ENCODE measurements around the gene NFE2L3.
"Not testable (repeated sequence)": the region's sequence is repeated elsewhere in the genome, so short reads cannot be mapped to it uniquely, and the experiment has no call there.

NFE2L3 gene

DNA sequence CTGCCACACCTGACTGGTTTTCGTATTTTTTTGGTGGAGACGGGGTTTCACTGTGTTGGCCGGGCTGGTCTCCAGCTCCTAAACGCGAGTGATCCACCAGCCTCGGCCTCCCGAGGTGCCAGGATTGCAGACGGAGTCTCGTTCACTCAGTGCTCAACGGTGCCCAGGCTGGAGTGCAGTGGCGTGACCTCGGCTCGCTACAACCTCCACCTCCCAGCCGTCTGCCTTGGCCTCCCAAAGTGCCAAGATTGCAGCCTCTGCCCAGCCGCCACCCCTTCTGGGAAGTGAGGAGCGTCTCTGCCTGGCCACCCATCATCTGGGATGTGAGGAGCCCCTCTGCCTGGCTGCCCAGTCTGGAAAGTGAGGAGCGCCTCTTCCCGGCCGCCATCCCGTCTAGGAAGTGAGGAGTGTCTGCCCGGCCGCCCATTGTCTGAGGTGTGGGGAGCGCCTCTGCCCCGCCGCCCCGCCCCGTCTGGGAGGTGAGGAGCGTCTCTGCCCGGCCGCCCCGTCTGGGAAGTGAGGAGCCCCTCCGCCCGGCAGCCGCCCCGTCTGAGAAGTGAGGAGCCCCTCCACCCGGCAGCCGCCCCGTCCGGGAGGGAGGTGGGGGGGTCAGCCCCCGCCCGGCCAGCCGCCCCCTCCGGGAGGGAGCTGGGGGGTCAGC lies 4.2 kb upstream of the NFE2L3 start:
- DNase-seq = not testable (repeated sequence)

DNA sequence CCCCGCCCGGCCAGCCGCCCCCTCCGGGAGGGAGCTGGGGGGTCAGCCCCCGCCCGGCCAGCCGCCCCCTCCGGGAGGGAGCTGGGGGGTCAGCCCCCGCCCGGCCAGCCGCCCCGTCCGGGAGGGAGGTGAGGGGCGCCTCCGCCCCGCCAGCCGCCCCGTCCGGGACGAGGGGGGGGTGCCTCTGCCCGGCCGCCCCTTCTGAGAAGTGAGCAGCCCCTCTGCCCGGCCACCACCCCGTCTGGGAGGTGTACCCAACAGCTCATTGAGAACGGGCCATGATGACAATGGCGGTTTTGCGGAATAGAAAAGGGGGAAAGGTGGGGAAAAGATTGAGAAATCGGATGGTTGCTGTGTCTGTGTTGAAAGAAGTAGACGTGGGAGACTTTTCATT lies 3.7 kb upstream of the NFE2L3 start:
- not testable (repeated sequence) for DNase-seq

DNA sequence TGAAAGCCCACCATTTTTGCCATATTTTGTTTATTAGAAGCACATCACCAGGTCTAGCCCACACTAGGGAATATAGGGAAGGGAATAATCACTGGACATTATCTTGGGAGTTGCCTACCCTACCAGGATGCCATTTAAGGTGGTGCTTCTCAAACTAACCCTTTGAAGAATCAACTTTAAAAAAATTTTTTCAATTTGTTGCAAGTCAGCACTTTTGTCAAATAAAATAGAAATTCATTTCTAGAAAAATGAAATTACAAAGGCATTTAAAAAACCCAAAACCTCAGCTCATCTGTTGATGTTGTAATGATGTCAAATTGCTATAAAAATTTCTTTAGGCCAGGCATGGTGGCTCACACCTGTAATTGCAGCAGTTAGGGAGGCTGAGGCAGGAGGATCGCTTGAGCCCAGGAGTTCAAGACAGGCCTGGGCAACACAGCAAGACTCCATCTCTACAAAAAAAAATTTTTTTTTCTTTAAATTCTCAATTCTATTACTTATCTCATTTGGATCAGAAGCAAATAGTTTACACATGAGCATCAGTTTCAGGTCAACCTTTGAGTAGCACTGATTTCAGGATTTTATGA lies 2.5 kb upstream of the NFE2L3 start:
- DNase-seq = no peak

DNA sequence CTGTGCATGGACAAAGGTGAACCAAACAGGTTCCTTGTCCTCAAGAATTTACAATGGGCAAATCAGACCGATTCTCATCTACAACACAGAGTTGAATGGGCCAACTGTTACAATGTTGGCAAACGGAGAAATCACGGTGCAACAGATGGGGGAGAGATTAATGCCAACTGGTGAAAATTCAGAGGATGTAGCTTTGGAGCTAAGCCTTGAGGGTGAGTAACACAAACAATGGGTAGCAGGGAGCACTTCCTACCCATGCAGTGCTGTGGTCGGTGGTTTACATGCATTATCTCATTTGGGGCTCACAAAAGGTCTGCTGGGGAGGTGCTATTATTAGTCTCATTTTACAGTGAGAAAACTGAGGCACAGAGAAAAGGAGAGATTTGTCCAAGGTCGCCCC lies 902 bp upstream of the NFE2L3 start:
- no peak for DNase-seq

- no peak for DNase-seq
Measured at GRCh38 chr7:26151650-26151952, 397 bp upstream of the NFE2L3 start.

GRCh38 chr7:26152782-26153240 lies 813 bp downstream of the NFE2L3 start:
- not testable (repeated sequence) for DNase-seq

GRCh38 chr7:26153241-26153822 lies 1.3 kb downstream of the NFE2L3 start:
- no peak for DNase-seq

- DNase-seq = no peak
Measured at GRCh38 chr7:26153823-26154783, 2.1 kb downstream of the NFE2L3 start.

- DNase-seq = no peak
Measured at GRCh38 chr7:26155531-26156375, 3.8 kb downstream of the NFE2L3 start.

DNA sequence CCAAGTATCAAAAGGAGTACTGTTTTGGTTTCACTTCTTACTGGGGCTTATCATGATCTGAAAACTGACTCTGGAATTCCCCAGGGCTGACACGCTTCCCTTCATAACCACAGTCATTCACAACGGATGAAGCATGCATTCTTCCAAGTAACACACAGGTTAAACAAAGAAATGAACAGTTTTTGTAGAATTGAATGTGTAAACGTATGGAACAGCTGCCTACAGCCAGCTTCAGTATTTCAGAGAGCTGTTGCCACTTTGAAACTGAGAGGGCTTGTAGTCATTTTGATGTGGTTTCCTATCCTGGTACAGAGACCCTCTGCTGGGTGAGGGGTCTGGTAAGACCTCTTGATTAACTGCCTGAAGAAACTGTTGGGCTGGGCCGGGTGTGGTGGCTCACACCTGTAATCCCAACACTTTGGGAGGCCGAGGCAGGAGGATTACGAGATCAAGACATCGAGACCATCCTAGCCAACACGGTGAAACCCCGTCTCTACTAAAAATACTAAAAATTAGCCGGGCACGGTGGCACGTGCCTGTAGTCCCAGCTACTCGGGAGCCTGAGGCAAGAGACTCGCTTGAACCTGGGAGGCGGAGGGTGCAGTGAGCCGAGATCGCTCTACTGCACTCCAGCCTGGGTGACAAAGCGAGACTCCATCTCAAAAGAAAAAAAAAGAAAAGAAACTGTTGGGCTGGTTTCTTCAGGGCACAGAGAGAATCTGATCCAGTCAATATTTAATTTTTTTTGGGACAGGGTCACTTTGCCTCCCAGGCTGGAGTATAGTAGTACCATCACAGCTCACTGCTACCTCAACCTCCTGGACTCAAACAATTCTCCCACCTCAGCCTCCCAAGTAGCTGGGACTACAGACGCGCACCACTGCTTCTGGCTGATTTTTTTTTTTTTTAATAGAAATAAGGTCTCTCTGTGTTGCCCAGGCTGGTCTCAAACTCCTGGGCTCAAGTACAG lies 4.7 kb downstream of the NFE2L3 start:
- DNase-seq = peak in 1 of 2 donors; percentile 67

DNA sequence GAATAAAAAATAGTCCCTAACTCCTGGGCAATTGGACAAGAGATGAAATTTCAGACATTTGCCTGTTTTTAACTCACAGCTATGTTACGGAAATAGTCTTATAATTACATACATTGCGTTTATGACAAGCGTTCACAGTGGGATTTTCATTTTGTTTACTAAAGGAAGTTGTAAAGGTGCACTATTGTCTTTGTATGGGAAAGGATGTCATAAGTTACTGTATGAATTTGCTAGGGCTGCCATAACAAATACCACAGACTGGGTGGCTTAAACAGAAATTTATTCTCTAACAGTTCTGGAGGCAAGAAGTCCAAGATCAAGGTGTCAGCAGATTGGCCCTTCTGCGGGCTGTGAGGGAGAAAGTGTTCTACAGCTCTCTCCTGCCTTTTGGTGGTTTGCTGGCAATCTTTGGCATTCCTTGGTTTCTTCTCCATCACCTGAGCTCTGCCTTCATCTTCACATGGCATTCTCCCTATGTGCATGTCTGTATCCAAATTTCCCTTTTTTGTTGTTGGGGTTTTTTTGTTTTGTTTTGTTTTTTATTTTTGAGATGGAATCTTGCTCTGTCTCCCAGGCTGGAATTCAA lies 5.6 kb downstream of the NFE2L3 start:
- DNase-seq = no peak

DNA sequence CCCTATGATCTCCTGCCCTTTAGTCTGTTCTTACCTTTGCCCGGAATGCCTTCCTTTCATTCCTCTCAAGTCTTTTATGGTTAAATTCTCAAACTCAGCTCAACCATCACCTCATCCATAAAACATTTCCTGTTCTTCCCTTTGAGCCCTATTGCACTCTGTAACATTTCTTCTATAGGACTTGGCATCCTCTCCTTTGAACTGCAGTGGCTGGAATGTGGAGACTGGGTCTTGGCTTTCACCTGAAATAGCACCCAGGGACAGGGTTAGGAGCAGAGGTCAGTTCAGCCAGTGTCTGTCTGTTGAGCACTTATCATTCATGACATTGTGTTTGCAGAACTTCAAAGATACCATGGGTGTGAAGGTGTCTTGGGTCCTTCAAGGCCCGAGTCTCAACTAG lies 7.2 kb downstream of the NFE2L3 start:
- no peak for DNase-seq

DNA sequence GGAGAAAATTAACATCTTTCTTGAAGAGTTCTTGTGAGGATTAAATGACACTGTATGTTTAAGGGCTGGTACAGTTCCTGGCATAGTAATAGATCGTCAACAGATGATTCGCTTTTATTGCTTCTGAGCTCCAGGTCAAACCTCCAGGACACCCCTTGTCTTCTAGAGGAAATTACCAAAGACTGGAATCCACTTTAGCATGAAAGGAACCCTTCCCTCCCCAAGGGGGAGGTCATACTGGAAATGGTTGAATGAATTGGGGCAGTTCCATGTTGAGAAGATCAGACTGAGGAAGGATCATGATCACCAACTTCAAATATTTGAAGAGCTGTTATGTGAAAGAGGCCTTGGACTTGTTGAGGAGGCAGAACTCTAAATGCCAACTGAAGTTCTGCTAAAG lies 8.9 kb downstream of the NFE2L3 start:
- DNase-seq = no peak

DNA sequence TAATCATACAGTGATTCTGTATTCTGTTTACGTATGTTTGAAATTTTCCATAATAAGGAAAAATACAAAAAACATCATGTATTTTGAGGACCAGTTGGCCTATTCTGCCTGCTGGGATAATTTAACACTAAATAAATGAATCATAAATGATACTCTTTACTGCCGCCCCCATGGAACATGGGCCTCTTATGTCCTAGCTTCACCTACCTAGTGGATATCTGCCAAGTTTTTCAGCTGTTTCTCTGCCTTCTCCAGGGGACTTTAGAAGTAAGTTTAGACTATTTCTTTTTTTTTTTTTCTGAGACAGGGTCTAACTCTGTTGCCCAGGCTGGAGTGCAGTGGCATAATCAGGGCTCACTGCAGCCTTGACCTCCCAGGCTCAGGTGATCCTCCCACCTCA lies 10.4 kb downstream of the NFE2L3 start:
- no peak for DNase-seq

GRCh38 chr7:26163804-26164203 lies 11.8 kb downstream of the NFE2L3 start:
- DNase-seq = not testable (repeated sequence)

DNA sequence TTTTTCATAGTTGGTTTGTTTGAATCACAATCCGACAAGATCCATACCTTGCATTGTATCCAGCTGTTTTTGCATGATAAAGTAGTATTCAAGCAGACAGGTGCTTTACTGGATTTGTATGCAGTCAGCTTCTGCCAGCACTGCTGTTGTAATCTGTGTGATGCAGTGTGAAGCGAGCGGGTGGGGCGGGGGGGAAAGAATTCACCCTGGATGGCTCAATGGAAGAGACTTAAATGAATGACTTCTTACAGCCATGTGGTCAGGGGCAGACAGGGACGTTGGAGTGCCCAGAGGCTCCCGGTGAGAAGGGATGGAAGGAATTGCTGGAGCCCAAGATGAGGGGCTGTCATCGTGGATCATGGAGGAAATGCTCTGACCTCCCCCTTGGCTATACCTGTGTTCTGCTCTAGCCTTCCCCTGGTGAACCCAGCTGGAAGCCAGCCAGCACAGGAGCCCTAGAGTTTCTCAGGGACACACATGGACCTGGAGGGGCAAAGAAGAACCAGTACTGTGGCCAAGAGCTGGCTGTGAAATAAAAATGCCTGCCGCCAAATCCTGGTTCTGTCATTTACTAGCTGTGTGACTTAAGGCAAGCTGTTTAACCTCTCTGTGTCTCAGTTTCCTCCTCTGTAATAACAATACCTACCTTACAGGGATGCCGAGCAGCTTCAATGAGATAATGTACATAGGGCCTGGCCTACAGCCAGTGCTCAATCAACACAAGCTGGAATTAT lies 14.1 kb downstream of the NFE2L3 start:
- DNase-seq = no peak

- DNase-seq = no peak
Measured at GRCh38 chr7:26166684-26167266, 14.8 kb downstream of the NFE2L3 start.

- no peak for DNase-seq
Measured at GRCh38 chr7:26167303-26167934, 15.4 kb downstream of the NFE2L3 start.

- DNase-seq = no peak
Measured at GRCh38 chr7:26168458-26169023, 16.5 kb downstream of the NFE2L3 start.
